GM19463 (cell line): ENCODE results near the gene SSRP1.
"Not testable (repeated sequence)": the region's sequence is repeated elsewhere in the genome, so short reads cannot be mapped to it uniquely, and the experiment has no call there.

Source experiments
- ATAC-seq: cut with Tn5 transposase; IDR thresholded peaks from one replicate; pipeline ENCODE4 v1.9.1; 2021; ENCODE audit warnings: mild to moderate bottlenecking, moderate library complexity; ENCODE audit not compliant: unreplicated experiment

SSRP1 gene

GRCh38 chr11:57335343-57336110 is at the start of gene SSRP1:
SSRP1 (minus strand) TSS chr11:57335892; CDS start chr11:57335121, 771 bp downstream.
- peak; percentile 99 for ATAC-seq

GRCh38 chr11:57380975-57381374 is 45.3 kb upstream of the SSRP1 start, which contains the start of gene PRG3:
PRG3 (minus strand) TSS chr11:57381150; CDS start chr11:57380708, 442 bp downstream.
- no peak for ATAC-seq

- no peak for ATAC-seq
Observed at GRCh38 chr11:57379732-57380131, 44.0 kb upstream of the SSRP1 start.

- no peak for ATAC-seq
Observed at GRCh38 chr11:57378186-57378585, 42.5 kb upstream of the SSRP1 start.

GRCh38 chr11:57377107-57377506 is 41.4 kb upstream of the SSRP1 start:
- no peak for ATAC-seq

- no peak for ATAC-seq
Observed at GRCh38 chr11:57376095-57377090, 40.7 kb upstream of the SSRP1 start.

- no peak for ATAC-seq
Observed at GRCh38 chr11:57375490-57375889, 39.8 kb upstream of the SSRP1 start.

- no peak for ATAC-seq
Observed at GRCh38 chr11:57374966-57375365, 39.3 kb upstream of the SSRP1 start.

- no peak for ATAC-seq
Observed at GRCh38 chr11:57373146-57373545, 37.5 kb upstream of the SSRP1 start.

GRCh38 chr11:57370941-57371340 is 35.2 kb upstream of the SSRP1 start:
- no peak for ATAC-seq

GRCh38 chr11:57370251-57370650 is 34.6 kb upstream of the SSRP1 start:
- no peak for ATAC-seq

GRCh38 chr11:57368845-57369232 is 33.1 kb upstream of the SSRP1 start:
- no peak for ATAC-seq

GRCh38 chr11:57368106-57368844 is 32.6 kb upstream of the SSRP1 start:
- no peak for ATAC-seq

GRCh38 chr11:57364851-57365660 is 29.4 kb upstream of the SSRP1 start:
- no peak for ATAC-seq

GRCh38 chr11:57363131-57364080 is 27.7 kb upstream of the SSRP1 start:
- no peak for ATAC-seq

- no peak for ATAC-seq
Observed at GRCh38 chr11:57361926-57362325, 26.2 kb upstream of the SSRP1 start.

- ATAC-seq, result not testable (repeated sequence)
Observed at GRCh38 chr11:57361420-57361819, 25.7 kb upstream of the SSRP1 start.

- no peak for ATAC-seq
Observed at GRCh38 chr11:57360991-57361390, 25.3 kb upstream of the SSRP1 start.
